Endodermal cell (in vitro differentiated cells): ENCODE results near the gene NCS1. TPM values are rescaled to one million over a fixed set of nuclear protein-coding genes. Genes with fewer than 3 reads are reported as not detected.
A peak's percentile ranks its signal among the peaks of the same experiment; 100 is the strongest.

ENCODE experiments used
- DNase-seq: peaks from one replicate; pipeline ENCODE4 v3.0.0-alpha.2; 2017
- H3K27ac ChIP-seq: 2 replicates; pipeline ENCODE4 v1.5.1; 2013; ENCODE audit warnings: mild to moderate bottlenecking, low read depth, low read length, moderate library complexity
- H3K27me3 ChIP-seq: 2 replicates; pipeline ENCODE4 v1.6.1; 2013; ENCODE audit warnings: mild to moderate bottlenecking, low read length, moderate library complexity; ENCODE audit not compliant: insufficient read depth, control insufficient read depth, poor library complexity, severe bottlenecking
- H3K36me3 ChIP-seq: 2 replicates; pipeline ENCODE4 v1.7.0; 2013; ENCODE audit warnings: mild to moderate bottlenecking, low read length, moderate library complexity; ENCODE audit not compliant: control insufficient read depth, insufficient read depth
- H3K4me1 ChIP-seq: one replicate; pipeline ENCODE4 v1.7.0; 2013; ENCODE audit warnings: low read length; ENCODE audit not compliant: control insufficient read depth, insufficient read depth
- H3K4me3 ChIP-seq: 2 replicates; pipeline ENCODE4 v1.5.1; 2013; ENCODE audit warnings: mild to moderate bottlenecking, low read length, moderate library complexity
- H3K9ac ChIP-seq: 2 replicates; pipeline ENCODE4 v1.6.1; 2013; ENCODE audit warnings: mild to moderate bottlenecking, low read length, moderate library complexity; ENCODE audit not compliant: poor library complexity, severe bottlenecking; ENCODE audit errors: extremely low read depth
- H3K9me3 ChIP-seq: 2 replicates; pipeline ENCODE4 v1.6.1; 2013; ENCODE audit warnings: mild to moderate bottlenecking, low read length, moderate library complexity; ENCODE audit not compliant: control insufficient read depth
- H3K27ac Mint-ChIP-seq: 2 replicates; pipeline ENCODE4 v1.8.0; 2020; ENCODE audit warnings: mixed read lengths
- H3K27me3 Mint-ChIP-seq: 2 replicates; pipeline ENCODE4 v1.8.0; 2021; ENCODE audit warnings: mild to moderate bottlenecking, mixed read lengths; ENCODE audit not compliant: insufficient read depth
- H3K36me3 Mint-ChIP-seq: 2 replicates; pipeline ENCODE4 v1.8.0; 2020; ENCODE audit warnings: low read depth, mixed read lengths
- H3K4me1 Mint-ChIP-seq: 2 replicates; pipeline ENCODE4 v1.8.0; 2020; ENCODE audit warnings: mixed read lengths
- H3K4me3 Mint-ChIP-seq: 2 replicates; pipeline ENCODE4 v1.8.0; 2020; ENCODE audit warnings: mild to moderate bottlenecking, moderate library complexity, mixed read lengths
- H3K9me3 Mint-ChIP-seq: 2 replicates; pipeline ENCODE4 v1.8.0; 2020; ENCODE audit warnings: mild to moderate bottlenecking, mixed read lengths
- WGBS, 2 experiments: methylation state at CpG; one replicate each; pipeline versions ENCODE4 v1.1.5 to v1.1.7; 2013; ENCODE audit warnings: missing lambda C conversion rate in 2 of 2, mixed read lengths in 1 of 2; ENCODE audit not compliant: insufficient coverage in 1 of 2, insufficient read length in 1 of 2; 5-methylcytosine and 5-hydroxymethylcytosine counted together
- total RNA-seq, 2 donors: library from RNA; stranded (reverse); fragmentation: NEBNext Ultra II Directional in 1 of 2; extraction: Animal tissue kit (Norgen Biotek cat#: 25700) in 1 of 2; gene quantifications; 2 replicates in 1 of 2; 3 replicates in 1 of 2; pipeline ENCODE4 v1.2.1, GENCODE V29; 2021
- TF ChIP-seq, protein P1 (sequence below): fragments of 200-600 bp; sonication (generic); conservative IDR thresholded peaks from 2 replicates; pipeline ENCODE4 v1.5.0; 2021; ENCODE audit warnings: antibody characterized with exemption, mild to moderate bottlenecking

The NCS1 gene
- total RNA-seq, 2 donors from 2014 or later: 40.6 to 47.7 TPM

- Histone ChIP-seq H3K4me3 (no peak overlapping the region), H3K9me3 (no peaks in the 10 kb centered on the region), H3K4me1 (no peaks in the 10 kb centered on the region), H3K9ac (no peak overlapping the region), H3K36me3 (no peaks in the 10 kb centered on the region), H3K27me3 (no peaks in the 10 kb centered on the region), H3K27ac (no peak overlapping the region)
- peaks cover 15% of the 10 kb centered on the region for H3K4me1 Mint-ChIP-seq
- no peak overlapping the region for H3K4me3 Mint-ChIP-seq
- H3K9me3 Mint-ChIP-seq: no peaks in the 10 kb centered on the region
- H3K27me3 Mint-ChIP-seq: no peaks in the 10 kb centered on the region
- TF ChIP-seq, protein P1, sequence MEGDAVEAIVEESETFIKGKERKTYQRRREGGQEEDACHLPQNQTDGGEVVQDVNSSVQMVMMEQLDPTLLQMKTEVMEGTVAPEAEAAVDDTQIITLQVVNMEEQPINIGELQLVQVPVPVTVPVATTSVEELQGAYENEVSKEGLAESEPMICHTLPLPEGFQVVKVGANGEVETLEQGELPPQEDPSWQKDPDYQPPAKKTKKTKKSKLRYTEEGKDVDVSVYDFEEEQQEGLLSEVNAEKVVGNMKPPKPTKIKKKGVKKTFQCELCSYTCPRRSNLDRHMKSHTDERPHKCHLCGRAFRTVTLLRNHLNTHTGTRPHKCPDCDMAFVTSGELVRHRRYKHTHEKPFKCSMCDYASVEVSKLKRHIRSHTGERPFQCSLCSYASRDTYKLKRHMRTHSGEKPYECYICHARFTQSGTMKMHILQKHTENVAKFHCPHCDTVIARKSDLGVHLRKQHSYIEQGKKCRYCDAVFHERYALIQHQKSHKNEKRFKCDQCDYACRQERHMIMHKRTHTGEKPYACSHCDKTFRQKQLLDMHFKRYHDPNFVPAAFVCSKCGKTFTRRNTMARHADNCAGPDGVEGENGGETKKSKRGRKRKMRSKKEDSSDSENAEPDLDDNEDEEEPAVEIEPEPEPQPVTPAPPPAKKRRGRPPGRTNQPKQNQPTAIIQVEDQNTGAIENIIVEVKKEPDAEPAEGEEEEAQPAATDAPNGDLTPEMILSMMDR: no peak
- peak overlapping the region; percentile 16 for H3K27ac Mint-ChIP-seq
- 72 to 90% methylated on average over 2 to 5 of the region's 5 CpGs for WGBS, 2 experiments
- DNase-seq: no peak
- no peaks in the 10 kb centered on the region for H3K36me3 Mint-ChIP-seq
Observed at GRCh38 chr9:130196643-130197042, 24.4 kb downstream of the NCS1 start.

- no peaks in the 10 kb centered on the region for H3K27me3 ChIP-seq
- no peaks in the 10 kb centered on the region for H3K27me3 Mint-ChIP-seq
- TF ChIP-seq, protein P1: no peak
- H3K9ac ChIP-seq: no peak overlapping the region
- H3K4me3 ChIP-seq: no peak overlapping the region
- H3K4me1 ChIP-seq: no peaks in the 10 kb centered on the region
- DNase-seq: no peak
- H3K4me3 Mint-ChIP-seq: no peak overlapping the region
- no peaks in the 10 kb centered on the region for H3K9me3 Mint-ChIP-seq
- H3K36me3 Mint-ChIP-seq: peaks cover 3% of the 10 kb centered on the region
- no peak overlapping the region for H3K27ac Mint-ChIP-seq
- 90 to 93% methylated on average over 6 to 9 of the region's 9 CpGs for WGBS, 2 experiments
- peaks cover 4% of the 10 kb centered on the region for H3K36me3 ChIP-seq
- H3K4me1 Mint-ChIP-seq: peaks cover 19% of the 10 kb centered on the region
- H3K9me3 ChIP-seq: no peaks in the 10 kb centered on the region
- H3K27ac ChIP-seq: no peak overlapping the region
Observed at GRCh38 chr9:130197386-130197785, 25.2 kb downstream of the NCS1 start.

GRCh38 chr9:130197888-130198287 is 25.7 kb downstream of the NCS1 start:
- Histone ChIP-seq H3K4me3 (no peak overlapping the region), H3K4me1 (no peaks in the 10 kb centered on the region), H3K36me3 (peaks cover 4% of the 10 kb centered on the region), H3K27me3 (no peaks in the 10 kb centered on the region), H3K9ac (no peak overlapping the region), H3K9me3 (no peaks in the 10 kb centered on the region), H3K27ac (no peak overlapping the region)
- WGBS, 2 experiments: 99% methylated on average over 4 of the region's 4 CpGs; no CpG with 5 or more reads in 1 of the 2 experiments
- H3K36me3 Mint-ChIP-seq: peaks cover 5% of the 10 kb centered on the region
- peaks cover 19% of the 10 kb centered on the region for H3K4me1 Mint-ChIP-seq
- H3K27ac Mint-ChIP-seq: no peak overlapping the region
- H3K4me3 Mint-ChIP-seq: no peak overlapping the region
- H3K27me3 Mint-ChIP-seq: no peaks in the 10 kb centered on the region
- TF ChIP-seq, protein P1: no peak
- no peak for DNase-seq
- no peaks in the 10 kb centered on the region for H3K9me3 Mint-ChIP-seq
